GM12878 (cell line): ENCODE results near the gene KIF18A. TPM values are rescaled to one million over a fixed set of nuclear protein-coding genes. Genes with fewer than 3 reads are reported as not detected.

Experiments used
- CEBPB ChIP-seq, 2 experiments: fragments of 150-350 bp in 1 of 2; IDR thresholded peaks; 2 replicates each; pipeline ENCODE4 v1.6.1; 2012 to 2014; ENCODE audit warnings: low read depth in 2 of 2, low read length in 2 of 2, borderline replicate concordance in 1 of 2, inconsistent platforms in 1 of 2
- CHD2 ChIP-seq: IDR thresholded peaks from 2 replicates; pipeline ENCODE4 v1.6.1; 2011; ENCODE audit warnings: low read depth, low read length, improper control_type of control experiment, borderline replicate concordance
- EED ChIP-seq: sonication (generic); IDR thresholded peaks from 2 replicates; pipeline ENCODE4 v1.6.1; 2016; ENCODE audit warnings: antibody characterized with exemption, low read depth
- ETV6 ChIP-seq, 2 experiments: fragments of 450-650 bp in 1 of 2; IDR thresholded peaks in 1 of 2; conservative IDR thresholded peaks in 1 of 2; 2 replicates each; pipeline ENCODE4 v1.6.1; 2014; ENCODE audit warnings: antibody characterized with exemption in 1 of 2, borderline replicate concordance in 1 of 2, low read depth in 1 of 2, mild to moderate bottlenecking in 1 of 2, moderate library complexity in 1 of 2
- EZH2 ChIP-seq: IDR thresholded peaks from 2 replicates; pipeline ENCODE4 v1.6.1; 2012; ENCODE audit warnings: low read depth, mild to moderate bottlenecking, control low read depth, inconsistent platforms, low read length, borderline replicate concordance; ENCODE audit not compliant: control insufficient read depth
- GATAD2B ChIP-seq: fragments of 450-650 bp; conservative IDR thresholded peaks from 2 replicates; pipeline ENCODE4 v1.6.1; 2017; ENCODE audit warnings: low read depth, mild to moderate bottlenecking, moderate library complexity
- JUND ChIP-seq: IDR thresholded peaks from 2 replicates; pipeline ENCODE4 v1.6.1; 2012; ENCODE audit warnings: low read depth, mild to moderate bottlenecking, low read length, improper control_type of control experiment, moderate library complexity
- NBN ChIP-seq: fragments of 450-650 bp; IDR thresholded peaks from 2 replicates; pipeline ENCODE4 v1.6.1; 2016
- NFYB ChIP-seq: IDR thresholded peaks from 2 replicates; pipeline ENCODE4 v1.6.1; 2011; ENCODE audit warnings: low read depth, mild to moderate bottlenecking, low read length, improper control_type of control experiment, moderate library complexity; ENCODE audit not compliant: insufficient read depth
- RB1 ChIP-seq: fragments of 450-650 bp; formaldehyde crosslinking; IDR thresholded peaks from 2 replicates; pipeline ENCODE4 v1.6.1; 2017; ENCODE audit warnings: mild to moderate bottlenecking, borderline replicate concordance
- RFX5 ChIP-seq: IDR thresholded peaks from 2 replicates; pipeline ENCODE4 v1.6.1; 2011; ENCODE audit warnings: low read depth, low read length, improper control_type of control experiment
- RUNX3 ChIP-seq: IDR thresholded peaks from 2 replicates; pipeline ENCODE4 v1.6.1; 2012; ENCODE audit warnings: low read length, inconsistent platforms
- SMC3 ChIP-seq: IDR thresholded peaks from 2 replicates; pipeline ENCODE4 v1.6.1; 2011; ENCODE audit warnings: low read length, improper control_type of control experiment, borderline replicate concordance
- STAT1 ChIP-seq: fragments of 450-650 bp; conservative IDR thresholded peaks from 2 replicates; pipeline ENCODE4 v1.6.1; 2014; ENCODE audit warnings: antibody characterized with exemption, mild to moderate bottlenecking
- TCF7 ChIP-seq: IDR thresholded peaks from 2 replicates; pipeline ENCODE4 v1.6.1; 2014; ENCODE audit warnings: antibody characterized with exemption, borderline replicate concordance
- ZNF207 ChIP-seq: fragments of 450-650 bp; IDR thresholded peaks from 2 replicates; pipeline ENCODE4 v1.6.1; 2014; ENCODE audit warnings: antibody characterized with exemption, mild to moderate bottlenecking, borderline replicate concordance
- polyA plus RNA-seq, 11 experiments: library from polyadenylated mRNA; depleted of rRNA in 4 of 11; unstranded in 6 of 11; stranded (reverse) in 5 of 11; fragments of >200 nt; fragmentation: Nextera tagmentation in 4 of 11; fragmentation: Illumina TruSeq in 1 of 11; extraction: Ambion mirVana in 4 of 11; extraction: Trizol in 1 of 11; gene quantifications; 1 replicate in 1 of 11; 2 replicates in 10 of 11; pipeline versions ENCODE4 v1.2.1 to v1.2.3, GENCODE V29; 2011 to 2016; ENCODE audit warnings: inconsistent platforms in 2 of 11, missing spikeins in 2 of 11, low read depth in 1 of 11
- total RNA-seq, 4 experiments: library from RNA; depleted of rRNA in 3 of 4; stranded (reverse); fragments of >200 nt in 3 of 4; fragmentation: Illumina TruSeq in 1 of 4; extraction: Trizol in 1 of 4; gene quantifications; 2 replicates each; pipeline versions ENCODE4 v1.2.1 to v1.2.3, GENCODE V29; 2013 to 2021
- TF ChIP-seq, protein P1 (sequence below): fragments of 450-650 bp; conservative IDR thresholded peaks from 2 replicates; pipeline ENCODE4 v1.6.1; 2017; ENCODE audit warnings: mild to moderate bottlenecking, moderate library complexity

Gene KIF18A
- total and polyA plus RNA-seq, 10 of the 15 experiments (the other 5 are each of a cell fraction or from before 2014, with no cell fraction given): 11.2 to 31.5 (median 20.4) TPM

- TF ChIP-seq EZH2 (no peak), NBN (peak; percentile 84), ZNF207 (no peak; the same call in 1 of the 2 replicates), CEBPB (IDR thresholded peaks at IDR 0.05; ENCODE audit: borderline replicate concordance in 1 of 2, low read depth in 2 of 2, low read length in 2 of 2) (no peak), SMC3 (peak; percentile 24; the same call in 1 of the 2 replicates), TCF7 (peak; percentile 72), CHD2 (peak; percentile 69; the same call in 1 of the 2 replicates), EED (peak; percentile 70; the same call in 1 of the 2 replicates), STAT1 (no peak; the same call in 1 of the 2 replicates), RB1 (peak; percentile 89; the same call in 1 of the 2 replicates), RUNX3 (peak; percentile 71), ETV6 (conservative IDR thresholded peaks at IDR 0.05 in 1 of 2, IDR thresholded peaks at IDR 0.05 in 1 of 2; ENCODE audit: borderline replicate concordance in 1 of 2, low read depth in 1 of 2) (no peak), GATAD2B (0 out of 2 replicates have a peak, but pooled peaks have one; percentile 55), NFYB (no peak), RFX5 (no peak; the same call in 1 of the 2 replicates), JUND (no peak)
- TF ChIP-seq, protein P1, sequence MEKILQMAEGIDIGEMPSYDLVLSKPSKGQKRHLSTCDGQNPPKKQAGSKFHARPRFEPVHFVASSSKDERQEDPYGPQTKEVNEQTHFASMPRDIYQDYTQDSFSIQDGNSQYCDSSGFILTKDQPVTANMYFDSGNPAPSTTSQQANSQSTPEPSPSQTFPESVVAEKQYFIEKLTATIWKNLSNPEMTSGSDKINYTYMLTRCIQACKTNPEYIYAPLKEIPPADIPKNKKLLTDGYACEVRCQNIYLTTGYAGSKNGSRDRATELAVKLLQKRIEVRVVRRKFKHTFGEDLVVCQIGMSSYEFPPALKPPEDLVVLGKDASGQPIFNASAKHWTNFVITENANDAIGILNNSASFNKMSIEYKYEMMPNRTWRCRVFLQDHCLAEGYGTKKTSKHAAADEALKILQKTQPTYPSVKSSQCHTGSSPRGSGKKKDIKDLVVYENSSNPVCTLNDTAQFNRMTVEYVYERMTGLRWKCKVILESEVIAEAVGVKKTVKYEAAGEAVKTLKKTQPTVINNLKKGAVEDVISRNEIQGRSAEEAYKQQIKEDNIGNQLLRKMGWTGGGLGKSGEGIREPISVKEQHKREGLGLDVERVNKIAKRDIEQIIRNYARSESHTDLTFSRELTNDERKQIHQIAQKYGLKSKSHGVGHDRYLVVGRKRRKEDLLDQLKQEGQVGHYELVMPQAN: peak; percentile 76
These were observed 2.3 kb upstream of the KIF18A start (continued) for GRCh38 chr11:28110108-28110820.
